Testis (tissue), 2 donors: ENCODE measurements around the gene ANGPTL7.

Experiments used
- POLR2A ChIP-seq: fragments of 450-650 bp; IDR thresholded peaks from one replicate; pipeline ENCODE4 v1.6.1; 2017; ENCODE audit warnings: antibody characterized with exemption, mild to moderate bottlenecking, moderate library complexity
- TF ChIP-seq, protein P1 (sequence below), 3 experiments: fragments of 450-650 bp in 2 of 3; fragments of 200-600 bp in 1 of 3; sonication (generic) in 1 of 3; IDR thresholded peaks; one replicate each; pipeline ENCODE4 v1.5.1; 2016 to 2019; ENCODE audit warnings: antibody characterized with exemption in 3 of 3, mild to moderate bottlenecking in 2 of 3, moderate library complexity in 1 of 3

DNA sequence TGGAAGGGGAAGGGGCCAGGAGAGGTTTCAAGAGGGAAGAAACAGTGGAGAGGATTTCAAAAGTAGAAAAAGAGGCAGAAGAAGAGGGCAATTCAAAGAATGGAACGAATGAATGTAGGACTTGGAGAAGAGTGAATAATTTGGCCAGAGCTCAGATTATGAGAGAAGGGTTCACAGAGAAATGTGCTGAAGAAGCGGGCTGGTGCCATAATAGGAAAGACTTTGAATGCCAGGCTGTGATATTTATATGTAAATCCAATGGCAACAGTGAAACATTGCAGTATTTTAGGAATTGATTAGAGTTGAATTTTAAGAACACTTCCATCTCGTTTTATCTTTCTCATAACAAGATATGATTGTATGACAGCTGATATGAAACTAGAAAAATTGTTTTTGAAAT is 36.0 kb upstream of the ANGPTL7 start:
- TF ChIP-seq POLR2A: no peak
- TF ChIP-seq, protein P1, sequence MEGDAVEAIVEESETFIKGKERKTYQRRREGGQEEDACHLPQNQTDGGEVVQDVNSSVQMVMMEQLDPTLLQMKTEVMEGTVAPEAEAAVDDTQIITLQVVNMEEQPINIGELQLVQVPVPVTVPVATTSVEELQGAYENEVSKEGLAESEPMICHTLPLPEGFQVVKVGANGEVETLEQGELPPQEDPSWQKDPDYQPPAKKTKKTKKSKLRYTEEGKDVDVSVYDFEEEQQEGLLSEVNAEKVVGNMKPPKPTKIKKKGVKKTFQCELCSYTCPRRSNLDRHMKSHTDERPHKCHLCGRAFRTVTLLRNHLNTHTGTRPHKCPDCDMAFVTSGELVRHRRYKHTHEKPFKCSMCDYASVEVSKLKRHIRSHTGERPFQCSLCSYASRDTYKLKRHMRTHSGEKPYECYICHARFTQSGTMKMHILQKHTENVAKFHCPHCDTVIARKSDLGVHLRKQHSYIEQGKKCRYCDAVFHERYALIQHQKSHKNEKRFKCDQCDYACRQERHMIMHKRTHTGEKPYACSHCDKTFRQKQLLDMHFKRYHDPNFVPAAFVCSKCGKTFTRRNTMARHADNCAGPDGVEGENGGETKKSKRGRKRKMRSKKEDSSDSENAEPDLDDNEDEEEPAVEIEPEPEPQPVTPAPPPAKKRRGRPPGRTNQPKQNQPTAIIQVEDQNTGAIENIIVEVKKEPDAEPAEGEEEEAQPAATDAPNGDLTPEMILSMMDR (IDR thresholded peaks at IDR 0.05): no peak
